Retinal pigment epithelial cell (primary cell): ENCODE data around the gene ORAI1.
A peak's percentile ranks its signal among the peaks of the same experiment; 100 is the strongest.

Source experiments
- DNase-seq: peaks from one replicate; pipeline ENCODE4 v3.0.0-alpha.2; 2010; ENCODE audit warnings: low read depth
- H3K4me3 ChIP-seq: 2 replicates; pipeline ENCODE4 v1.5.1; 2011; ENCODE audit warnings: mild to moderate bottlenecking, low read length, control low read depth, moderate library complexity
- CTCF ChIP-seq: conservative IDR thresholded peaks from 2 replicates; pipeline ENCODE4 v1.5.1; 2011; ENCODE audit warnings: low read depth, low read length, control low read depth, inconsistent platforms

The ORAI1 gene

GRCh38 chr12:121610239-121611149 is 15.8 kb upstream of the ORAI1 start:
- peak; percentile 80 for DNase-seq
- no peak for TF ChIP-seq CTCF
- H3K4me3 ChIP-seq, result no peak overlapping the region

- no peak overlapping the region for H3K4me3 ChIP-seq
- DNase-seq, result no peak
- TF ChIP-seq CTCF, result no peak
Measured at GRCh38 chr12:121611306-121611705, 15.0 kb upstream of the ORAI1 start.

GRCh38 chr12:121613462-121613861 is 12.9 kb upstream of the ORAI1 start:
- no peak for TF ChIP-seq CTCF
- H3K4me3 ChIP-seq, result no peak overlapping the region
- no peak for DNase-seq

GRCh38 chr12:121614872-121615467 is 11.4 kb upstream of the ORAI1 start:
- TF ChIP-seq CTCF, result no peak
- no peak overlapping the region for H3K4me3 ChIP-seq
- DNase-seq, result no peak

GRCh38 chr12:121618659-121619233 is 7.6 kb upstream of the ORAI1 start:
- DNase-seq, result no peak
- TF ChIP-seq CTCF, result no peak
- H3K4me3 ChIP-seq, result no peak overlapping the region

GRCh38 chr12:121620333-121620891 is 5.9 kb upstream of the ORAI1 start:
- TF ChIP-seq CTCF, result no peak

More at GRCh38 chr12:121620333-121620891, 5.9 kb upstream of the ORAI1 start:
- no peak overlapping the region for H3K4me3 ChIP-seq
- DNase-seq, result no peak
